ENCODE data around the gene EIF5B.
"Not testable (repeated sequence)": the region's sequence is repeated elsewhere in the genome, so short reads cannot be mapped to it uniquely, and the experiment has no call there.

The EIF5B gene

GRCh38 chr2:99337113-99338028 is at the start of gene EIF5B:
TSS of gene EIF5B (plus strand) at chr2:99337389. CDS start at chr2:99337555, 166 bp downstream.
- DNase-seq (ENCODE audit: low read depth), result peak; percentile 97

GRCh38 chr2:99297994-99298393 is 39.2 kb upstream of the EIF5B start:
- peak; percentile 36 for DNase-seq (ENCODE audit: low read depth)

- DNase-seq (ENCODE audit: low read depth), result no peak
Measured at GRCh38 chr2:99299580-99299979, 37.6 kb upstream of the EIF5B start.

- not testable (repeated sequence) for DNase-seq (ENCODE audit: low read depth)
Measured at GRCh38 chr2:99301097-99301496, 36.1 kb upstream of the EIF5B start, which contains the start of gene LYG1. TSS of gene LYG1 (minus strand) at chr2:99301197. CDS start at chr2:99295670, 5,527 bp downstream.

- DNase-seq (ENCODE audit: low read depth), result peak; percentile 5
Measured at GRCh38 chr2:99317161-99317872, 19.9 kb upstream of the EIF5B start.

- not testable (repeated sequence) for DNase-seq (ENCODE audit: low read depth)
Measured at GRCh38 chr2:99317873-99318200, 19.4 kb upstream of the EIF5B start.

- DNase-seq (ENCODE audit: low read depth), result no peak
Measured at GRCh38 chr2:99325384-99325783, 11.8 kb upstream of the EIF5B start.

GRCh38 chr2:99335911-99336803 is 1.0 kb upstream of the EIF5B start, which contains the start of gene TXNDC9:
TSS of gene TXNDC9 (minus strand) at chr2:99336333. CDS start at chr2:99333210, 3,123 bp downstream.
- DNase-seq (ENCODE audit: low read depth), result peak; percentile 100

- DNase-seq (ENCODE audit: low read depth), result no peak
Measured at GRCh38 chr2:99336804-99337112, 431 bp upstream of the EIF5B start.

GRCh38 chr2:99338029-99338585 is 918 bp downstream of the EIF5B start:
- peak; percentile 28 for DNase-seq (ENCODE audit: low read depth)

GRCh38 chr2:99340669-99341236 is 3.6 kb downstream of the EIF5B start:
- peak; percentile 9 for DNase-seq (ENCODE audit: low read depth)

- no peak for DNase-seq (ENCODE audit: low read depth)
Measured at GRCh38 chr2:99342536-99342935, 5.3 kb downstream of the EIF5B start.

GRCh38 chr2:99345446-99345845 is 8.3 kb downstream of the EIF5B start:
- not testable (repeated sequence) for DNase-seq (ENCODE audit: low read depth)

- no peak for DNase-seq (ENCODE audit: low read depth)
Measured at GRCh38 chr2:99346218-99346617, 9.0 kb downstream of the EIF5B start.

- DNase-seq (ENCODE audit: low read depth), result no peak
Measured at GRCh38 chr2:99348173-99348572, 11.0 kb downstream of the EIF5B start.

GRCh38 chr2:99350194-99350593 is 13.0 kb downstream of the EIF5B start:
- DNase-seq (ENCODE audit: low read depth), result no peak

GRCh38 chr2:99354070-99354469 is 16.9 kb downstream of the EIF5B start:
- peak; percentile 23 for DNase-seq (ENCODE audit: low read depth)

GRCh38 chr2:99354825-99355224 is 17.6 kb downstream of the EIF5B start:
- not testable (repeated sequence) for DNase-seq (ENCODE audit: low read depth)

- no peak for DNase-seq (ENCODE audit: low read depth)
Measured at GRCh38 chr2:99356853-99357252, 19.7 kb downstream of the EIF5B start.

- no peak for DNase-seq (ENCODE audit: low read depth)
Measured at GRCh38 chr2:99365661-99366060, 28.5 kb downstream of the EIF5B start.

- not testable (repeated sequence) for DNase-seq (ENCODE audit: low read depth)
Measured at GRCh38 chr2:99368854-99369253, 31.7 kb downstream of the EIF5B start.

Data from iris pigment epithelial cell (primary cell).